Mesendoderm (in vitro differentiated cells): ENCODE measurements around the gene C20orf96.
A peak's percentile ranks its signal among the peaks of the same experiment; 100 is the strongest.

Experiments used
- DNase-seq: peaks from one replicate; pipeline ENCODE4 v3.0.0; 2013
- H2AK5ac ChIP-seq: 2 replicates; pipeline ENCODE4 v1.6.1; 2013; ENCODE audit warnings: low read length, inconsistent platforms
- H2BK120ac ChIP-seq: 2 replicates; pipeline ENCODE4 v1.6.1; 2013; ENCODE audit warnings: low read depth, mild to moderate bottlenecking, low read length, moderate library complexity, mixed read lengths
- H2BK15ac ChIP-seq: replicated peaks from 2 replicates; pipeline ENCODE4 v1.6.1; 2013; ENCODE audit warnings: low read depth, mild to moderate bottlenecking, moderate library complexity
- H2BK5ac ChIP-seq: 2 replicates; pipeline ENCODE4 v1.6.1; 2013; ENCODE audit warnings: low read length, inconsistent platforms
- H3K18ac ChIP-seq: 2 replicates; pipeline ENCODE4 v1.6.1; 2013; ENCODE audit warnings: mild to moderate bottlenecking, low read length, mixed read lengths
- H3K23ac ChIP-seq: one replicate; pipeline ENCODE4 v1.6.1; 2013; ENCODE audit warnings: low read length
- H3K27ac ChIP-seq: 2 replicates; pipeline ENCODE4 v1.5.1; 2013; ENCODE audit warnings: low read depth, mild to moderate bottlenecking, inconsistent platforms, low read length, moderate library complexity
- H3K27me3 ChIP-seq: 2 replicates; pipeline ENCODE4 v1.6.1; 2013; ENCODE audit warnings: low read length, control low read depth, mild to moderate bottlenecking, inconsistent platforms; ENCODE audit not compliant: insufficient read depth, poor library complexity
- H3K36me3 ChIP-seq: 2 replicates; pipeline ENCODE4 v1.6.1; 2013; ENCODE audit warnings: low read length, inconsistent platforms; ENCODE audit not compliant: control insufficient read depth, insufficient read depth
- H3K4ac ChIP-seq: one replicate; pipeline ENCODE4 v1.6.1; 2013; ENCODE audit warnings: low read depth, mild to moderate bottlenecking, low read length, moderate library complexity
- H3K4me1 ChIP-seq: 2 replicates; pipeline ENCODE4 v1.6.1; 2013; ENCODE audit warnings: low read depth, low read length, inconsistent platforms; ENCODE audit not compliant: control insufficient read depth
- H3K4me2 ChIP-seq: 2 replicates; pipeline ENCODE4 v1.6.1; 2013; ENCODE audit warnings: low read length
- H3K4me3 ChIP-seq: 2 replicates; pipeline ENCODE4 v1.5.1; 2013; ENCODE audit warnings: mild to moderate bottlenecking, low read length
- H3K56ac ChIP-seq: one replicate; pipeline ENCODE4 v1.6.1; 2013; ENCODE audit warnings: low read length
- H3K79me1 ChIP-seq: 2 replicates; pipeline ENCODE4 v1.6.1; 2013; ENCODE audit warnings: low read length, inconsistent platforms
- H3K79me2 ChIP-seq: 2 replicates; pipeline ENCODE4 v1.6.1; 2013; ENCODE audit warnings: mild to moderate bottlenecking, low read length; ENCODE audit not compliant: control insufficient read depth, insufficient read depth
- H3K9ac ChIP-seq: 2 replicates; pipeline ENCODE4 v1.6.1; 2013; ENCODE audit warnings: low read length, inconsistent platforms
- H4K5ac ChIP-seq: one replicate; pipeline ENCODE4 v1.6.1; 2013; ENCODE audit warnings: low read length
- H4K8ac ChIP-seq: one replicate; pipeline ENCODE4 v1.6.1; 2013; ENCODE audit warnings: low read depth, mild to moderate bottlenecking, control low read depth, low read length, moderate library complexity
- WGBS: extraction: QIAGEN DNeasy Blood & Tissue Kit; methylation state at CpG from one replicate; pipeline ENCODE4 v1.1.7; 2013; ENCODE audit warnings: low lambda C conversion rate, missing lambda C conversion rate; ENCODE audit not compliant: insufficient coverage; ENCODE audit errors: extremely low coverage; 5-methylcytosine and 5-hydroxymethylcytosine counted together

The C20orf96 gene

DNA sequence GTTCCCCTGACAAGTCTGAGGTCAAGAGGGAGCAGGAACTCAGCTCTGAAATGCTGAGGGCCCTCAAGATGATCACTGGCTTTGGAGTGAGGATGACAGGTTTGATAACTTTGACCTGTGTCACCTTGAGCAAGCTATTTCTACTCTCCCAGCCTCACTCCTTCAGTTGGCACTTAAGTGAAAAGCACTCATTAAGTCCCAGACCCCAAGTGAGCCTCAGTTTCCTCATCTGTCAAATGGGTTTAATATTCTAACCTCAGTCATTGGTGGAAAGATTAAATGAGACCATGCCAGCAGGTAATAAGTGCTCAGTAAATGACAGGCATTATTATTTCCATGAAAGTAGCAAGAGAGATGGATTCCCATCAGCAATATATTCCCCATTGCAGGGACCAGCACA is 19.0 kb downstream of the C20orf96 start:
- Histone ChIP-seq H3K56ac (no peak overlapping the region), H3K36me3 (no peaks in the 10 kb centered on the region), H3K23ac (no peak overlapping the region), H3K9ac (no peak overlapping the region), H3K27me3 (no peaks in the 10 kb centered on the region), H3K4ac (no peak overlapping the region), H3K79me2 (no peaks in the 10 kb centered on the region), H4K5ac (no peak overlapping the region), H3K27ac (no peak overlapping the region), H3K18ac (no peak overlapping the region), H2BK120ac (no peak overlapping the region), H3K79me1 (no peaks in the 10 kb centered on the region), H4K8ac (no peak overlapping the region), H2BK5ac (no peak overlapping the region), H2AK5ac (no peak overlapping the region), H3K4me1 (no peaks in the 10 kb centered on the region), H2BK15ac (no peak overlapping the region), H3K4me3 (no peak overlapping the region), H3K4me2 (no peak overlapping the region)
- no peak for DNase-seq

DNA sequence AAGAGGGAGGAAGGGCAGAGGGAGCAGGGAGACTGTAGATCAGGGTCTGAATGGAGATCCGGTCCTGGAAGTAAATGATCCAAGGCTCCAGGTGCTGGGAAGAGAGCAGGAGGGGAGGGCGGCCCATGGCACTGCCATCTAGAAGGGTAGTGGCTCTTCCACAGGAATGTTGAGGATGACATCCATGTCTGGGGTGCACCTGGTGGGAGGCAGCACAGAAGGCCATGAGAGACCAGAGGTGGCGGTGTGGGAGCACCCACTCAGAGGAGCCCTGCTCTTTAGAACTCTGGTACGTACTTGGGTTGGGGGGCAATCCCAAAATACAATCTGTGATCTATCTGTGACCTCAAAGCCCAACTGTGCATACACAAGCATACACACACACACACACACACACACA is 19.5 kb downstream of the C20orf96 start:
- H2BK15ac ChIP-seq = no peak overlapping the region
- no peak overlapping the region for H2BK5ac ChIP-seq
- H3K27ac ChIP-seq = no peak overlapping the region
- H4K5ac ChIP-seq = no peak overlapping the region
- H3K4ac ChIP-seq = no peak overlapping the region
- no peak overlapping the region for H3K4me3 ChIP-seq
- no CpG with 5 or more reads among the region's 4 CpGs for WGBS
- H3K79me1 ChIP-seq = no peaks in the 10 kb centered on the region
- H3K27me3 ChIP-seq = no peaks in the 10 kb centered on the region
- no peak overlapping the region for H3K4me2 ChIP-seq
- H3K9ac ChIP-seq = no peak overlapping the region
- H2BK120ac ChIP-seq = no peak overlapping the region
- H4K8ac ChIP-seq = no peak overlapping the region
- H3K36me3 ChIP-seq = no peaks in the 10 kb centered on the region
- no peaks in the 10 kb centered on the region for H3K4me1 ChIP-seq
- DNase-seq = no peak
- H3K79me2 ChIP-seq = no peaks in the 10 kb centered on the region
- no peak overlapping the region for H3K18ac ChIP-seq
- H3K56ac ChIP-seq = no peak overlapping the region
- H2AK5ac ChIP-seq = no peak overlapping the region
- no peak overlapping the region for H3K23ac ChIP-seq

DNA sequence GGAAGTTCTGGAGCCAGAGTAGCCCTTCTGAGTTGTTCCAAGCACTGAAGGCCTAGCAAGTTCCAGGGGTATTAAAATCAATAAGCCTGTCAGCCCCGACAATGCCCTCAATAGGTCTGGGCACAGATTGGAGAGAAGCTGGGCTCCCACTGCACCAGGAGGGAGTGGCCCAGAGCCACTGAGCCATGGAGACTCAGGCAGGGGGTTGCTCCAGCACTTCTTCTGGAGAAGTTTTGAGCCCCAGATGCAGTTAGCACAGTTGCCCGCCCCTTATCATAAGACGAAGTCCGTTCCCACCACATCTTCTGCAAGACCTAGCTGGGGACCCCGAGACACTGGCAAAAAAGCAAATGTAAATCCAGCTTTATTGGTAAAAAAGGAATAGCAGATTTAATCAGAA is 20.0 kb downstream of the C20orf96 start:
- Histone ChIP-seq H3K79me1 (no peaks in the 10 kb centered on the region), H2BK5ac (no peak overlapping the region), H2BK15ac (no peak overlapping the region), H3K27me3 (no peaks in the 10 kb centered on the region), H3K4me3 (no peak overlapping the region), H3K9ac (no peak overlapping the region), H3K23ac (no peak overlapping the region), H3K4me1 (no peaks in the 10 kb centered on the region), H3K56ac (no peak overlapping the region), H3K18ac (no peak overlapping the region), H3K36me3 (no peaks in the 10 kb centered on the region), H3K27ac (no peak overlapping the region), H4K5ac (no peak overlapping the region), H3K4me2 (no peak overlapping the region), H3K4ac (no peak overlapping the region), H2AK5ac (no peak overlapping the region), H2BK120ac (no peak overlapping the region), H3K79me2 (no peaks in the 10 kb centered on the region), H4K8ac (no peak overlapping the region)
- DNase-seq = no peak
- no CpG with 5 or more reads among the region's 5 CpGs for WGBS

DNA sequence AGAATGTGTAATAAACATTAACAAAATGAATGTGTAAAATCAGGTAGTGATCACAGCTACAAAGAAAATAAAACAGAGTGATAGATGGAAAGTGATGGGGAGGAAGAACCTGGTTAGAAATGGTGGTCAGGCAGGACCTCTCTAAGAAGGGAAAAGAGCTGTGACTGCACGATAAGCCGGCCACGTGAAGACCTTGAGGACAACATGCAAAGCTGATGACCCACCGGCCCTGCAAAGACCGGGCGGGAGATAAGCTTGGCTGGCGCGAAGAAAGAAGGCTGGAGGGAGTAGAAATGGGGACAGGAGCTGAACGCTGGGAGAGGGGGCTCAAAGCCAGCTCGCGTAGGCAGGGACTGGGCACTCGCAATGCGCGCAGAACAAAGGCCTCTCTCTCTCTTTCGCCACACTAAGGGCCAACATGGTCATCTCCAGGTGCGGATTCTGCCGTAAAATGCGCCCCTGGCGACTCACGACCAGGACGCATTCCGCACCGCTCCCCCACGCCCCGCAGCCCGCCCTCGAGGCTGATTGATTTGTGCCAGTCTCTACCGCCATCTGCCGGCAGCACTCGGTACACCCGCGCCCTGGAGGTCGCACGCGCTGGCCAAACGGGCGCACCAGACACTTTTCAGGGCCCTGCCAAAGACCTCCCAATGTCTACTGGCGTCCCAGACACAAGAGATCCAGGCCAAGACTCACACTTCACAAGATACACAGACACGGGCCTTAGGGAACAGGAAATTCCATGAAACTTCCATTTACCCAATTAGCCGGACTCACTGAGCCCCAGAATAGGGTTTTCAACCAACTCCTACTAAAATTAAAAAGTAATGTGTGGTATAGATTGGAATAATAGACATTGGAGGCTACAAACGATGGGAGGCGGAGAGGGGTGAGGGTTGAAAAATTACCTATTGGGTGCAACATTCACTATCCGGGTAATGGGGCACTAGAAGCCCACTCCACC is 23.7 kb downstream of the C20orf96 start:
- no peaks in the 10 kb centered on the region for H3K4me1 ChIP-seq
- no peak overlapping the region for H2AK5ac ChIP-seq
- H2BK15ac ChIP-seq = no peak overlapping the region
- peak overlapping the region; percentile 19 for H3K18ac ChIP-seq
- peak overlapping the region; percentile 50 for H3K9ac ChIP-seq
- no peak overlapping the region for H3K4ac ChIP-seq
- H4K8ac ChIP-seq = no peak overlapping the region
- H3K4me3 ChIP-seq = no peak overlapping the region
- H3K4me2 ChIP-seq = peak overlapping the region; percentile 47
- no peak overlapping the region for H3K27ac ChIP-seq
- H3K79me2 ChIP-seq = no peaks in the 10 kb centered on the region
- peak; percentile 95 for DNase-seq
- H2BK5ac ChIP-seq = no peak overlapping the region
- WGBS = no CpG with 5 or more reads among the region's 43 CpGs
- no peak overlapping the region for H2BK120ac ChIP-seq
- no peaks in the 10 kb centered on the region for H3K36me3 ChIP-seq
- no peak overlapping the region for H4K5ac ChIP-seq
- no peak overlapping the region for H3K23ac ChIP-seq
- peak overlapping the region; percentile 78 for H3K56ac ChIP-seq
- no peaks in the 10 kb centered on the region for H3K27me3 ChIP-seq
- no peaks in the 10 kb centered on the region for H3K79me1 ChIP-seq

DNA sequence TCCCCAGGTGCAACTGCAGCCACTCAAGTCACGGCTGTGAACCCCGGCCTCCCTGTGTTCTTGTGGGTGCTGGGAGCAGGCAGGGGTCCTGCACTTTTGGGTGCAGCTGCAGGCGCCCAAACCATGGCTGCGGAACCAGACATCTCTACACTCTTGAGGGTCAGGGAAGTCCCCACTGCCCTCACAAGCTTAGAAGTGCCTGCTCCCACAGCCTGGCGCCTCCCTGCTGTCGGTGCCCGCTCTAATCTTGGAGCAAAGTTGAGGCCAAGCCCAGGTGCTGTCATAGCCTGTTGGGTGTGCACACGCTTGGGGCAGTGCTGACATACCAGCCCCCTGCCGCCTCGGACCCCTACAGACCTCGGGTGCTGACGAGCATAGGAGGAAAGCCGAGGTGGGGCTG is 26.8 kb downstream of the C20orf96 start:
- no peak for DNase-seq
- Histone ChIP-seq H3K27me3 (no peaks in the 10 kb centered on the region), H3K4me1 (no peaks in the 10 kb centered on the region)

DNA sequence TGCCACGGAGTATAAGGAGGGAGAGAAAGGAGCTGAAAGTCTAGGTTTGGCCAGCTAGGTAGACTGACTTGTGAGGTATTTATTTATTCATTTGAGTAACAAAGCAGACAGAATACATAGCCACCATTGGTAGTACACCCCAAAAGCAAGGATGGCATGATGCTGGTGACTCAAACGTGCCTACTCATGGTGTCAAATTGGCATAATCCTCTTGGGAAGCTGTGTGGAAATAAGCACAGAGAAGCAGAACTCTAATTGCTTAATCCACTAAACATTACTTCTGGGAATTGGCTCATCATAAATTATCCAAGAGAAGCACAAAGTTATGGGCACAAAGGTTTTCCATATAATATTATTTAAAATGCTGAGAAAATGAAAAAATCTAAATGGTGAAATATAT is 30.6 kb downstream of the C20orf96 start:
- H3K36me3 ChIP-seq = no peaks in the 10 kb centered on the region
- WGBS = no CpG with 5 or more reads among the region's 2 CpGs
- no peak overlapping the region for H2BK5ac ChIP-seq
- H3K4me2 ChIP-seq = no peak overlapping the region
- H3K4ac ChIP-seq = no peak overlapping the region
- DNase-seq = no peak
- H2BK15ac ChIP-seq = no peak overlapping the region
- no peak overlapping the region for H3K18ac ChIP-seq
- H4K5ac ChIP-seq = no peak overlapping the region
- H4K8ac ChIP-seq = no peak overlapping the region
- no peak overlapping the region for H2AK5ac ChIP-seq
- H3K4me1 ChIP-seq = no peaks in the 10 kb centered on the region
- no peak overlapping the region for H2BK120ac ChIP-seq
- peaks cover 4% of the 10 kb centered on the region for H3K27me3 ChIP-seq
- no peaks in the 10 kb centered on the region for H3K79me2 ChIP-seq
- no peak overlapping the region for H3K4me3 ChIP-seq
- H3K9ac ChIP-seq = no peak overlapping the region
- H3K79me1 ChIP-seq = no peaks in the 10 kb centered on the region
- H3K27ac ChIP-seq = no peak overlapping the region
- H3K23ac ChIP-seq = no peak overlapping the region
- H3K56ac ChIP-seq = no peak overlapping the region

More for the DNA sequence above, 26.8 kb downstream of the C20orf96 start:
- no peak overlapping the region for H2BK5ac ChIP-seq
- H4K5ac ChIP-seq = no peak overlapping the region
- no peak overlapping the region for H3K27ac ChIP-seq
- no peak overlapping the region for H3K23ac ChIP-seq
- no peak overlapping the region for H3K4me3 ChIP-seq
- H3K79me1 ChIP-seq = no peaks in the 10 kb centered on the region
- H3K18ac ChIP-seq = no peak overlapping the region
- H2AK5ac ChIP-seq = no peak overlapping the region
- WGBS = no CpG with 5 or more reads among the region's 13 CpGs
- no peaks in the 10 kb centered on the region for H3K79me2 ChIP-seq
- H2BK120ac ChIP-seq = no peak overlapping the region
- H3K4me2 ChIP-seq = no peak overlapping the region
- H3K4ac ChIP-seq = no peak overlapping the region
- no peak overlapping the region for H3K56ac ChIP-seq
- no peak overlapping the region for H4K8ac ChIP-seq
- no peak overlapping the region for H3K9ac ChIP-seq
- no peak overlapping the region for H2BK15ac ChIP-seq
- H3K36me3 ChIP-seq = no peaks in the 10 kb centered on the region
